ENCODE data around the gene TMOD1.
"Not testable (repeated sequence)": the region's sequence is repeated elsewhere in the genome, so short reads cannot be mapped to it uniquely, and the experiment has no call there.

TMOD1 gene

GRCh38 chr9:97501177-97501971 lies at the start of gene TMOD1:
TMOD1 (plus strand) TSS chr9:97501666; CDS start chr9:97524189, 22,523 bp downstream.
- no peak for FAIRE-seq

- FAIRE-seq = not testable (repeated sequence)
These were observed 47.9 kb upstream of the TMOD1 start for GRCh38 chr9:97453573-97453972.

GRCh38 chr9:97456841-97457240 lies 44.6 kb upstream of the TMOD1 start:
- not testable (repeated sequence) for FAIRE-seq

DNA sequence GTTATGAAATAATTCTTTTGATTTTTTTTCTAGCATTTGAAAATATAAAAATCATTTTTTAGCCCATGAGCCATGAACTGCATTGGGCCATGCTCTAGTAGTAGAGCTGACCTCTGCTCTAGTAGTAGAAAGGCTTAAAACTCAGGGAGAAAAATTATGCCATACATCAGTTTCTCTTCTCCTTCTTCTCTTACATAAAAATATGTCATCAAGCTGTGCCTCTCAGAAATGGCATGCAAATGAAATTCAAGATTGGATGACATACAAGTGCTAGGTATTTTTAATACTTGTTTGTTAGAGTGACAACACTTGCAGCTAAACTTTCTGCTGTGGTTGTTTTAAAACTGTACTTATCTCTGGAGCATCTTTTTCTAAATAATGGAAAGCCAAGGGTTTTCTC lies 42.1 kb upstream of the TMOD1 start:
- FAIRE-seq = no peak

DNA sequence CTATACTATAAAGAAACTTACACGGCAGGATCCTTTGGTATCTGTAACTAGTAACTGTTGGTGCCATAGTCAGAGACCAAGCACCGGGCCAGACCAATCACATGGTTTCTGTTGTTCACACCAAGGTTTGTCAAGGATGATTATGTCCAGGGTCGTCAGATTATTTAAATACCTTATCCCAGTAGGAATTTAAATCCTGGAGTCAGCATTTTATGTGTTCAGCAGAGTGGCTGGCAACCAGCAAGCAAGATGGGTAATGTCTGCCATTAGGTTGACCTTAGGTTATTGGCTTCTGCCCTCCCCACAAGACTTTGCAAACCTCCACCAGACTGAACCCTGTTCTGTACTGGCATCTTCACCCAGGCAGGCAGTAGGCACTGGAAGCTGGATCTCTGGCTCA lies 39.3 kb upstream of the TMOD1 start:
- FAIRE-seq = no peak

- FAIRE-seq = no peak
These were observed 38.6 kb upstream of the TMOD1 start for GRCh38 chr9:97462914-97463313.

- no peak for FAIRE-seq
These were observed 32.6 kb upstream of the TMOD1 start for GRCh38 chr9:97468658-97469448.

DNA sequence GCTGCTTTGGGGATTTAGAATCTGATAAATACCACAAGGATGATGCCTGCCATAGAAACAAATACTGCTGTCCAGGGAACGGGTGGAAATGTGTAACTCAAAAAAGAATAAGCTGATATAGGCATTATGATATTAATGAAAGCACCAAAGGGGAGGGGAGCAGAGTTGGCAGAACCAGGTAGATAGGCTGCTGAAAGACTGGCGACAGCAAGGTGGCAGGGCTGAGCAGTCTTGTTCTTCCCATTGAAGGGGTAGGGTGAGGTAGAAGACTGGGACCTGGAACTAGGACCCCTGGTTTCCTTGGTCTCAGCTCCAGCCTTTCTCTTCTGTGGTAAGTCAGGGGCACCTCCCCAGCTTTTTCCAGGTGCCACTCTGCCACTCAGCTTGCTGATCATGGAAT lies 31.4 kb upstream of the TMOD1 start:
- no peak for FAIRE-seq

DNA sequence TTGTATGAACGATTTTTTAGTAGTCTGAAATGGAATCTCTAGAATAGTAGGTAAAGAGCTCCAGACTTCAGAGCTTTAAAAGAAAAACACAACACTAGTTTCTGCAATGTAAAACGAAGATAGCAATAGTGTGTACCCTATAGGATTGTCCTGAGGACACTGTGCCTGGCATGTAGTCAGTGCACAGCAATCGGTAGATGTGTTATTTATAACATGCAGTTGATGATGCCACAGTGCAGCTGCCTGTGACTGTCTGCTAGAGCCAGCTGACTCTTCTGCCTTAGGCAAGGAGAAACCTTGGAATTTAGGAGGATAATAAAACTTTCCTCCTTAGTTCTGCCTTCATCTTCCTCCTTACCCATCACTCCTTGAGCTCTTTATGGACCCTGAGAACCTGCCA lies 27.7 kb upstream of the TMOD1 start:
- no peak for FAIRE-seq

GRCh38 chr9:97474372-97474925 lies 27.0 kb upstream of the TMOD1 start:
- no peak for FAIRE-seq

DNA sequence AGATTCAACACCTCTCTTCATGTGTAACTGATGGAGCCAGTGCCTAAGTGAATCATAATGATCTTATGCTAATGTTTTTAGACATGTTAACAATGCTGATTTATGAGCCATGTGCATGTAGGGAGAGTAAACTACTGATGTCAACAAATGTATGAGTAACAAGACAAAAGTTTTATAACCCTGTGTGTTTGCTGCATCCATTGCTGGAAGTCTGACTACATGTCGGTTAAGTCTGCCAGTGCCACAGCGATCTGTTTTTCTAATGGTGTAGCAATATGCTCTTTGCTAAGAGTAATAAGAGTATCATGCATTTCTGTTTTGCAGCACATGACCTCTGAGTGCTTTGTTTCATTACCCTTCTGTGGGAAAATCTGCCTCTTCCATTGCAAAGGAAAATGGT lies 26.4 kb upstream of the TMOD1 start:
- peak; percentile 37 for FAIRE-seq

DNA sequence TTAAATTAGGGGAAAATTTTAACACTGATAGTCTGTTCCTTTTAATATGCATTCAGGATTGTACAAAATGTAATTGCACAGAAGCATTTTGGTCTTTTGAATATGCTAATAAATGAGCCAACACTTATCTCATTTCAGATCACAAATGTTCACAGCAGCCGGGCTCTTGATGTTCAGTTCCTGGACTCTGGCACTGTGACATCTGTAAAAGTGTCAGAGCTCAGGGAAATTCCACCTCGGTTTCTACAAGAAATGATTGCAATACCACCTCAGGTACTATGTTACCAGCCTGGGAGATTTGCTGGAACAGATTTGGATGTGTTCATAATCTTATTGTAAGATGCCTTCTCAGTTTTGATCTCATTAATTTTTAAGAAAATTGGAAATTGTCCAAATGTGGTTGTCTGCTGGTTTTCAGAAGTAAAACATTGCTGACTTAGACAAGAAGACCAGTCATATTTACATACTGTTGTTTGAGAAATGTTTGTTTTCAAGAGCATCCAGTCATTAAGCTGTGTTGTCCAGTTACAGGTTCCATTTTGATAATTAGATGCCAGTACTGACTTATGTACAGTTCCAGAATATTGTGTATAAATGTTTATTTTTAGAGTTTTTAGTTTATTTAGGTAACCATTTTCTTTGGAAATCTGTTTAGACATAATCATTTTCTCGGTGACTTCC lies 23.0 kb upstream of the TMOD1 start:
- FAIRE-seq = no peak

GRCh38 chr9:97479496-97480159 lies 21.8 kb upstream of the TMOD1 start:
- FAIRE-seq = no peak

- FAIRE-seq = no peak
These were observed 21.3 kb upstream of the TMOD1 start for GRCh38 chr9:97480174-97480573.

- peak; percentile 26 for FAIRE-seq
These were observed 20.7 kb upstream of the TMOD1 start for GRCh38 chr9:97480749-97481148.

DNA sequence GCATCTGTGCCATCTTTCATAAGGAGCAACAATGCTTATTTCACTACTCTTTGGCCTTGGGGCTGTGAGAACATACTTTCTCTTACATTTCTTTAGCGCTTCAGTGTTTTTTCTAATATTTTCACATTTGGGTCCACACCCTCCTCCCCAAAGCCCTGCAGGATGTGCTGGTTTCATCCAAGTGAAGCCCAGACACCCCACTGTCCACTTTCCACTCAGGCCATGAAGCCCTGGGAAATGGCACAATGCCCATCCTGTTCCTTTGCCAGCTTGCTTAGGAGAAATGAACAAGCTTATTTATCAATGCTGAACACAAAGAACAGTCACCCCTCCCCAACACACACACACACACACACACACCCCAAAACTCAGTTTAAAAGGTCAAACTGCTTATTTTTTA lies 17.3 kb upstream of the TMOD1 start:
- no peak for FAIRE-seq

DNA sequence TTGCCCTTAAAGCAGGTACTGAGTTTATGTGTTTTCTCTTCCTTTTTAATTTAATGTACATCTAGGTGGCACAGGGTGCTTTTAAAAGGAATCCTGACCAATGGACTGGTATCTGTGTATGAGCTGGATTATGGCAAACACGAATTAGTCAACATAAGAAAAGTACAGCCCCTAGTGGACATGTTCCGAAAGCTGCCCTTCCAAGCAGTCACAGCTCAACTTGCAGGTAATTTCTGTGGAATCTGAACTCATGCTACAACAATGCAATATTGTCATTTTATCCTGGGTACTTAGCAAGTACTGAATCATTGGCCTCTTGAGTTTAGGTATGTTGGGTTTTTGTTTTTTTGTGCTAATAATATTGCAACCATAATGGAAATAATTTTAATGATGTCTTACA lies 14.4 kb upstream of the TMOD1 start:
- FAIRE-seq = no peak

- FAIRE-seq = no peak
These were observed 13.6 kb upstream of the TMOD1 start for GRCh38 chr9:97487861-97488260.

DNA sequence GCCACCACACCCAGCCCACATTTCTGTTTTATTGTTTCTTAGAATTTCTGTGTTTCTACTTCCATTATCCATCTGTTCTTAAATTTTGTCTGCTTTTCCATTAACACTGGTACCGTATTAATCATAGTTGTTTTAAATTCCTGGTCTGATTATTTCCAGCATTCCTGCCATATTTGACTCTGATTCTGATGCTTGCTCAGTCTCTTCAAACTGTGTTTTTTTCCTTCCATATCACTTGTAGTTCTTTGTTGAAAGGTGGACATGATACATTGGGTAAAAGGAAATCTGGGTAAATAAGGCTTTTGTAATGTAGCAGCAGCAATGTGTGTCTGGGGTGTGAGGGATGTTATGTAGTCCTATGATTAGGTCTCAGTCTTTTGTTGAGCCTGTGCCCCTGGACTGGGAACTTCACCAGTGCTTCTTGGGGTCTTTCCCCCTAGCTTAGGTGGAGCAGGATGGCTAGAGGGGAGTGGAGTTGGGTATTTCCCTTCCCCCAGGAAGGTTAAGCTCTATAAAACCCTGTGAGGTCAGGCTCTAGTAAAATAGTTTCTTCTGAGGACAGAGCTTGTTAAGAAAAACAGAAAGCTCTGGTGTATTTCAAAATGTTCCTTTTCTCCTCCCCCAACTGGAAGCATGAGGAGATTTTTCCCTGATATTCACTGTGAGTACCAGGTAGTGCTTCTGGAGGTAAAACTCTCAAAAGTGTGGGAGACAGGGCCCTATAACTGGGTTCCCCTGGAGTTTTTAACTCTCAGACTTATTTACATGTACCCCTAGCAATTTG lies 10.1 kb upstream of the TMOD1 start:
- FAIRE-seq = no peak

- FAIRE-seq = not testable (repeated sequence)
These were observed 3.7 kb upstream of the TMOD1 start for GRCh38 chr9:97497558-97498375.

GRCh38 chr9:97498846-97499245 lies 2.6 kb upstream of the TMOD1 start:
- not testable (repeated sequence) for FAIRE-seq

Measured in endometrium (tissue), 2 donors.